AG09319 (cell line): ENCODE measurements around the gene CNN2.

Experiments used
- DNase-seq: peaks from one replicate; pipeline ENCODE4 v3.0.0-alpha.2; 2010; ENCODE audit warnings: low read depth; ENCODE audit errors: extremely low read depth
- TF ChIP-seq, protein P1 (sequence below): IDR thresholded peaks from 2 replicates; pipeline ENCODE4 v1.5.1; 2011; ENCODE audit warnings: low read depth, mild to moderate bottlenecking, inconsistent platforms, low read length, moderate library complexity

CNN2 gene

GRCh38 chr19:1039646-1040475 is 13.5 kb downstream of the CNN2 start, which contains the start of gene ABCA7:
ABCA7 (plus strand) TSS chr19:1040107; CDS start chr19:1041362, 1,255 bp downstream.
- TF ChIP-seq, protein P1, sequence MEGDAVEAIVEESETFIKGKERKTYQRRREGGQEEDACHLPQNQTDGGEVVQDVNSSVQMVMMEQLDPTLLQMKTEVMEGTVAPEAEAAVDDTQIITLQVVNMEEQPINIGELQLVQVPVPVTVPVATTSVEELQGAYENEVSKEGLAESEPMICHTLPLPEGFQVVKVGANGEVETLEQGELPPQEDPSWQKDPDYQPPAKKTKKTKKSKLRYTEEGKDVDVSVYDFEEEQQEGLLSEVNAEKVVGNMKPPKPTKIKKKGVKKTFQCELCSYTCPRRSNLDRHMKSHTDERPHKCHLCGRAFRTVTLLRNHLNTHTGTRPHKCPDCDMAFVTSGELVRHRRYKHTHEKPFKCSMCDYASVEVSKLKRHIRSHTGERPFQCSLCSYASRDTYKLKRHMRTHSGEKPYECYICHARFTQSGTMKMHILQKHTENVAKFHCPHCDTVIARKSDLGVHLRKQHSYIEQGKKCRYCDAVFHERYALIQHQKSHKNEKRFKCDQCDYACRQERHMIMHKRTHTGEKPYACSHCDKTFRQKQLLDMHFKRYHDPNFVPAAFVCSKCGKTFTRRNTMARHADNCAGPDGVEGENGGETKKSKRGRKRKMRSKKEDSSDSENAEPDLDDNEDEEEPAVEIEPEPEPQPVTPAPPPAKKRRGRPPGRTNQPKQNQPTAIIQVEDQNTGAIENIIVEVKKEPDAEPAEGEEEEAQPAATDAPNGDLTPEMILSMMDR: no peak

GRCh38 chr19:1040476-1041271 is 14.3 kb downstream of the CNN2 start:
- DNase-seq: peak; percentile 87
- TF ChIP-seq, protein P1: no peak

More at GRCh38 chr19:1039646-1040475, 13.5 kb downstream of the CNN2 start, which contains the start of gene ABCA7:
- DNase-seq: peak; percentile 96

DNA sequence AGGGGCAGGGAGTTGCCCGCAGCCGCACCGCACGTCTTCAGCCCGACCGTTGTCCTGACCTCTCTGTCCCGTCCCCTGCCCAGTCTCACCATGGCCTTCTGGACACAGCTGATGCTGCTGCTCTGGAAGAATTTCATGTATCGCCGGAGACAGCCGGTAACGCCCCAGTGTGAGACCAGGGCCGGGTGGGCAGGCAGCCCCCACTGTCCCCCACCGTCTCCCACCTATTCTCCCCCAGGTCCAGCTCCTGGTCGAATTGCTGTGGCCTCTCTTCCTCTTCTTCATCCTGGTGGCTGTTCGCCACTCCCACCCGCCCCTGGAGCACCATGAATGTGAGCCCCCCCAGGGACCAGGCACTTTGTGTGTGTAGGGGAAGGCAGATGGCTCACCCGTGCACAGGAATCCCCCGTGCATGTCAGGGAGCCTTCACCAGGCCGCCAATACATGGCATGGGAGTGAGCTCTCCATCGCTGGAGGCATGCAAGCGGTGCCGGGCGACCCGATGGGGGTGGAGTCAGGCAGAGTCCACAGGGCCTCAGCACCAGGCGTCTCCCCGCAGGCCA is 14.9 kb downstream of the CNN2 start:
- no peak for DNase-seq
- TF ChIP-seq, protein P1: no peak

DNA sequence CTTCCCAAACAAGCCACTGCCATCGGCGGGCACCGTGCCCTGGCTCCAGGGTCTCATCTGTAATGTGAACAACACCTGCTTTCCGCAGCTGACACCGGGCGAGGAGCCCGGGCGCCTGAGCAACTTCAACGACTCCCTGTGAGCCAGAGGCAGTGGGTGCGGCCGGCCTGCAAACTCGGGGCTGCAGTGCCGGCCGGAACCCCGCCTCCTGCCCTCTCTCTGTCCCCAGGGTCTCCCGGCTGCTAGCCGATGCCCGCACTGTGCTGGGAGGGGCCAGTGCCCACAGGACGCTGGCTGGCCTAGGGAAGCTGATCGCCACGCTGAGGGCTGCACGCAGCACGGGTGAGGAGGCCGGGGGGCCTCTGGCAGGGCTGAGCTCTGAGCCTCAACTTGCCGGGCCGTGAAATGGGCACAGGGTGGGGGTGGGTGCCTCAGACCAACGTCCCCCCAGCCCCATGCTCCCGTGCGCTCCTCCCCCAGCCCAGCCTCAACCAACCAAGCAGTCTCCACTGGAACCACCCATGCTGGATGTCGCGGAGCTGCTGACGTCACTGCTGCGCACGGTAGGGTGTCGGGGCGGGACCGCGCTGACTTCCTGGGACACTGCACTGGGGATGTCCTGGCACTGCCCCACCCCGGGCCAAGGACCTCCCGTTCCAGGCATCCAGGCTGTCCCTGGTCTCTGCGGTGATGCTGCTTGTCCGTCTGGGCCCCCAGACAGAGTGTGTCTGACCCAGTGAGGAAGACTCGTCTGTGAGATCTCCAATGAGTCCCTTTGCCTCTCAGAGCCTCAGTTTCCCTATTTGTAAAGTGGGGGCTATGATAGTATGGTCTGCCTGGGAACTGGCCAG is 15.7 kb downstream of the CNN2 start:
- DNase-seq: no peak
- TF ChIP-seq, protein P1: no peak

DNA sequence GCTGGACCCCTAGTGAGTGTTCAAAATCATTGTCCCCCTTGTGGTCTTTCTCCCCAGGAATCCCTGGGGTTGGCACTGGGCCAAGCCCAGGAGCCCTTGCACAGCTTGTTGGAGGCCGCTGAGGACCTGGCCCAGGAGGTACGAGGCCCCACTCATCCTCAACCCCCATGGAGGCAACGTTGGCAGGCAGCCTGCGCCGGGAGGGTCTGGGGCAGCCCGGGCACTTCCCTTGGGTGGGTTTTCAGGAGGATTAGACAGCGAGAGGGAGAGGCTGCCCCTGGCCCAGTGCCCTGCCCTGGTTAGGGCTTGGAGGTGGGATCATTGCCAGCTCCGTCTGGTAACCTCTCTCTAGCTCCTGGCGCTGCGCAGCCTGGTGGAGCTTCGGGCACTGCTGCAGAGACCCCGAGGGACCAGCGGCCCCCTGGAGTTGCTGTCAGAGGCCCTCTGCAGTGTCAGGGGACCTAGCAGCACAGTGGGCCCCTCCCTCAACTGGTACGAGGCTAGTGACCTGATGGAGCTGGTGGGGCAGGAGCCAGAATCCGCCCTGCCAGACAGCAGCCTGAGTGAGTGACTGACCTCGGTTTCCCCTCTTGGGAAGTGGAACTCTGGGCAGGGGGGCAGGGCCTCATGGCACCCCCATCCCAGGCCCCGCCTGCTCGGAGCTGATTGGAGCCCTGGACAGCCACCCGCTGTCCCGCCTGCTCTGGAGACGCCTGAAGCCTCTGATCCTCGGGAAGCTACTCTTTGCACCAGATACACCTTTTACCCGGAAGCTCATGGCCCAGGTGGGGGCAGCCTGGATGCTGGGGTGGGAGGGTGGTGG is 16.5 kb downstream of the CNN2 start:
- DNase-seq: no peak
- TF ChIP-seq, protein P1: no peak

GRCh38 chr19:1045247-1045603 is 18.8 kb downstream of the CNN2 start:
- DNase-seq: no peak

More at GRCh38 chr19:1045247-1045603, 18.8 kb downstream of the CNN2 start:
- TF ChIP-seq, protein P1: no peak
